Hepatocyte (in vitro differentiated cells): ENCODE measurements around the gene STX5. TPM values are rescaled to one million over a fixed set of nuclear protein-coding genes. Genes with fewer than 3 reads are reported as not detected.

Experiments used
- DNase-seq: peaks from one replicate; pipeline ENCODE4 v3.0.0-alpha.2; 2016; ENCODE audit warnings: low spot score
- H2AFZ ChIP-seq: fragments of 200-600 bp; sonication (generic); 2 replicates; pipeline ENCODE4 v1.6.0; 2016; ENCODE audit warnings: antibody characterized with exemption, mild to moderate bottlenecking
- H3K27ac ChIP-seq: fragments of 200-600 bp; sonication (generic); 2 replicates; pipeline ENCODE4 v1.5.1; 2016; ENCODE audit warnings: mild to moderate bottlenecking
- H3K27me3 ChIP-seq: fragments of 200-600 bp; sonication (generic); 2 replicates; pipeline ENCODE4 v1.6.1; 2016
- H3K36me3 ChIP-seq: fragments of 200-600 bp; sonication (generic); replicated peaks from 2 replicates; pipeline ENCODE4 v1.5.1; 2016; ENCODE audit warnings: low read depth; ENCODE audit not compliant: insufficient read depth
- H3K4me1 ChIP-seq: fragments of 200-600 bp; sonication (generic); 2 replicates; pipeline ENCODE4 v1.5.1; 2016; ENCODE audit warnings: mild to moderate bottlenecking, moderate library complexity; ENCODE audit not compliant: insufficient read depth
- H3K4me2 ChIP-seq: fragments of 200-600 bp; sonication (generic); 2 replicates; pipeline ENCODE4 v1.6.0; 2016
- H3K4me3 ChIP-seq: fragments of 200-600 bp; sonication (generic); 2 replicates; pipeline ENCODE4 v1.5.1; 2016; ENCODE audit warnings: mild to moderate bottlenecking
- H3K79me2 ChIP-seq: fragments of 200-600 bp; sonication (generic); 2 replicates; pipeline ENCODE4 v1.6.0; 2017; ENCODE audit warnings: mild to moderate bottlenecking
- H3K9me2 ChIP-seq: fragments of 200-600 bp; sonication (generic); replicated peaks from 2 replicates; pipeline ENCODE4 v1.6.0; 2017; ENCODE audit warnings: mild to moderate bottlenecking; ENCODE audit not compliant: insufficient read depth
- H3K9me3 ChIP-seq: fragments of 200-600 bp; sonication (generic); 2 replicates; pipeline ENCODE4 v1.5.1; 2016; ENCODE audit warnings: low read depth, mild to moderate bottlenecking
- H4K20me1 ChIP-seq: fragments of 200-600 bp; sonication (generic); 2 replicates; pipeline ENCODE4 v1.6.0; 2016; ENCODE audit warnings: mild to moderate bottlenecking; ENCODE audit not compliant: insufficient read depth, poor library complexity, severe bottlenecking
- EZH2 ChIP-seq: fragments of 200-600 bp; sonication (generic); IDR thresholded peaks from 2 replicates; pipeline ENCODE4 v1.6.1; 2016; ENCODE audit warnings: antibody characterized with exemption, mild to moderate bottlenecking, borderline replicate concordance
- EZH2phosphoT487 ChIP-seq: fragments of 200-600 bp; sonication (generic); IDR thresholded peaks from one replicate; pipeline ENCODE4 v1.6.1; 2018; ENCODE audit warnings: antibody characterized with exemption, mild to moderate bottlenecking, low read depth, moderate library complexity; ENCODE audit not compliant: unreplicated experiment, severe bottlenecking
- WGBS: methylation state at CpG from one replicate; pipeline ENCODE4 v1.1.6; 2016; ENCODE audit warnings: low lambda C conversion rate; ENCODE audit errors: missing lambda C conversion rate; 5-methylcytosine and 5-hydroxymethylcytosine counted together
- polyA plus RNA-seq: library from polyadenylated mRNA; unstranded; fragments of >200 nt; fragmentation: Nextera tagmentation; extraction: Ambion mirVana; gene quantifications from 2 replicates; pipeline ENCODE4 v1.2.1, GENCODE V29; 2016
- total RNA-seq: library from RNA; depleted of rRNA; stranded (reverse); fragments of >200 nt; gene quantifications from 2 replicates; pipeline ENCODE4 v1.2.3, GENCODE V29; 2014
- TF ChIP-seq, protein P1 (sequence below): fragments of 200-600 bp; sonication (generic); IDR thresholded peaks from 2 replicates; pipeline ENCODE4 v1.5.1; 2016; ENCODE audit warnings: antibody characterized with exemption, mild to moderate bottlenecking; ENCODE audit not compliant: poor library complexity

The STX5 gene
- total and polyA plus RNA-seq, 2 experiments from 2014 or later, result 35.4 to 49.7 TPM

DNA sequence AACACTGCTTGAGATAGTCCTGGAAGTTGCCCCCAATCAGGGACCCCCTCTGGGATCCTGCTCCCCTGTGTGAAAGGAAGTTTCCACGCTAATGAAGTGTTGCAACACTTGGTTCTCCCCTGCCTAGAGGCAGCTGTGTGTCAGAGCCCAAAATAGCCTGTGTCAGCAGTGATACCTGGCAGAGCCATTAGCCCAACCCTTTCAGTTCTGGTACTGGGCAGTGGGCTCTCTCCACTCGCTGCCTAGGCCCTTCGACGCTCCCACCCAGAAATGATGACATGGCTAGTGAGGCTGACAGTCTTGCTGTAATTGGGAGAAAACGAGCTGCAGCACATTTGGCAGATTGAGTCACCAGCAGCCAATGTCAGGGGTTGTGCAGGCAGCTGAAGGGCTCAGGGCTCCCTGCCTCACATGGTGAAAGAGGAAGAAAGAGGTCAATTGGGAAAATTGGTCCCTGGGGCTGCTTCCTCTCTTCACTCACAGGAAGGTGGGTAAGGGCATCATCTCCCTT, 25.2 kb downstream of the STX5 start:
- no peak overlapping the region for H2AFZ ChIP-seq
- DNase-seq, result peak; percentile 37
- no peaks in the 10 kb centered on the region for H3K27me3 ChIP-seq
- peak overlapping the region; percentile 83 for H3K4me2 ChIP-seq
- 79% methylated on average over 5 of the region's 5 CpGs for WGBS
- H3K4me1 ChIP-seq, result peaks cover 19% of the 10 kb centered on the region
- no peaks in the 10 kb centered on the region for H3K9me2 ChIP-seq
- H3K27ac ChIP-seq, result peak overlapping the region; percentile 86
- no peak overlapping the region for H3K4me3 ChIP-seq
- H3K79me2 ChIP-seq, result peaks cover 29% of the 10 kb centered on the region
- no peaks in the 10 kb centered on the region for H3K9me3 ChIP-seq
- TF ChIP-seq EZH2phosphoT487 (no peak), EZH2 (no peak)
- TF ChIP-seq, protein P1, sequence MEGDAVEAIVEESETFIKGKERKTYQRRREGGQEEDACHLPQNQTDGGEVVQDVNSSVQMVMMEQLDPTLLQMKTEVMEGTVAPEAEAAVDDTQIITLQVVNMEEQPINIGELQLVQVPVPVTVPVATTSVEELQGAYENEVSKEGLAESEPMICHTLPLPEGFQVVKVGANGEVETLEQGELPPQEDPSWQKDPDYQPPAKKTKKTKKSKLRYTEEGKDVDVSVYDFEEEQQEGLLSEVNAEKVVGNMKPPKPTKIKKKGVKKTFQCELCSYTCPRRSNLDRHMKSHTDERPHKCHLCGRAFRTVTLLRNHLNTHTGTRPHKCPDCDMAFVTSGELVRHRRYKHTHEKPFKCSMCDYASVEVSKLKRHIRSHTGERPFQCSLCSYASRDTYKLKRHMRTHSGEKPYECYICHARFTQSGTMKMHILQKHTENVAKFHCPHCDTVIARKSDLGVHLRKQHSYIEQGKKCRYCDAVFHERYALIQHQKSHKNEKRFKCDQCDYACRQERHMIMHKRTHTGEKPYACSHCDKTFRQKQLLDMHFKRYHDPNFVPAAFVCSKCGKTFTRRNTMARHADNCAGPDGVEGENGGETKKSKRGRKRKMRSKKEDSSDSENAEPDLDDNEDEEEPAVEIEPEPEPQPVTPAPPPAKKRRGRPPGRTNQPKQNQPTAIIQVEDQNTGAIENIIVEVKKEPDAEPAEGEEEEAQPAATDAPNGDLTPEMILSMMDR, result no peak
- H3K36me3 ChIP-seq, result no peaks in the 10 kb centered on the region
- H4K20me1 ChIP-seq, result no peaks in the 10 kb centered on the region

GRCh38 chr11:62805961-62806441, 25.9 kb downstream of the STX5 start:
- Histone ChIP-seq H3K9me2 (no peaks in the 10 kb centered on the region), H2AFZ (peak overlapping the region; percentile 62), H4K20me1 (no peaks in the 10 kb centered on the region), H3K9me3 (no peaks in the 10 kb centered on the region), H3K4me3 (peak overlapping the region; percentile 47), H3K27me3 (no peaks in the 10 kb centered on the region), H3K36me3 (no peaks in the 10 kb centered on the region), H3K79me2 (peaks cover 31% of the 10 kb centered on the region), H3K27ac (peak overlapping the region; percentile 86), H3K4me1 (peaks cover 19% of the 10 kb centered on the region), H3K4me2 (peak overlapping the region; percentile 83)
- no peak for TF ChIP-seq EZH2phosphoT487
- TF ChIP-seq, protein P1, result no peak
- TF ChIP-seq EZH2, result no peak
- no peak for DNase-seq
- 34% methylated on average over 12 of the region's 12 CpGs for WGBS

GRCh38 chr11:62805076-62805892, 26.6 kb downstream of the STX5 start, which contains the start of gene NXF1:
Gene NXF1, minus strand, starts transcription at chr11:62805440. Its CDS starts 84 bp downstream, at chr11:62805356.
- Histone ChIP-seq H3K4me2 (peak within 1 kb of the TSS; percentile 83), H2AFZ (peak within 1 kb of the TSS; percentile 62), H3K36me3 (no peaks in the 10 kb centered on the region), H3K4me1 (peaks cover 19% of the 10 kb centered on the region), H3K27ac (peak within 1 kb of the TSS; percentile 86), H3K79me2 (peaks cover 32% of the 10 kb centered on the region), H3K27me3 (no peaks in the 10 kb centered on the region), H3K9me3 (no peaks in the 10 kb centered on the region), H3K4me3 (peak within 1 kb of the TSS; percentile 67), H4K20me1 (no peaks in the 10 kb centered on the region), H3K9me2 (no peaks in the 10 kb centered on the region)
- TF ChIP-seq EZH2, result no peak
- TF ChIP-seq, protein P1, result peak; percentile 3
- DNase-seq, result peak; percentile 98
- WGBS, result 1% methylated on average over 74 of the region's 77 CpGs
